ENCODE measurements around the gene ARF1.
"Not testable (repeated sequence)": the region's sequence is repeated elsewhere in the genome, so short reads cannot be mapped to it uniquely, and the experiment has no call there.

Gene ARF1

GRCh38 chr1:228102791-228103620, 20.5 kb downstream of the ARF1 start, which contains the start of gene C1orf35:
Gene C1orf35 (minus strand): TSS chr1:228103325. CDS start chr1:228103227, 98 bp downstream.
- peak; percentile 89 to 92 for DNase-seq (ENCODE audit: low read depth in 2 of 2)

- no peak for DNase-seq (ENCODE audit: low read depth in 2 of 2)
These were observed 22.2 kb downstream of the ARF1 start for GRCh38 chr1:228104526-228105269.

- no peak for DNase-seq (ENCODE audit: low read depth in 2 of 2)
These were observed 22.9 kb downstream of the ARF1 start for GRCh38 chr1:228105270-228105995.

- DNase-seq (ENCODE audit: low read depth in 2 of 2), result no peak
These were observed 23.7 kb downstream of the ARF1 start for GRCh38 chr1:228105996-228106799.

GRCh38 chr1:228106800-228107054, 24.2 kb downstream of the ARF1 start:
- DNase-seq (ENCODE audit: low read depth in 2 of 2), result no peak

GRCh38 chr1:228107636-228108035, 25.1 kb downstream of the ARF1 start:
- no peak for DNase-seq (ENCODE audit: low read depth in 2 of 2)

- DNase-seq (ENCODE audit: low read depth in 2 of 2), result no peak
These were observed 25.7 kb downstream of the ARF1 start for GRCh38 chr1:228108055-228108690.

GRCh38 chr1:228108742-228109072, 26.2 kb downstream of the ARF1 start:
- no peak for DNase-seq (ENCODE audit: low read depth in 2 of 2)

GRCh38 chr1:228109073-228109961, 26.8 kb downstream of the ARF1 start, which contains the start of gene MRPL55:
Gene MRPL55 (minus strand): TSS chr1:228109299. CDS start chr1:228108260, 1,039 bp downstream.
- DNase-seq (ENCODE audit: low read depth in 2 of 2), result peak; percentile 95 to 98

- no peak for DNase-seq (ENCODE audit: low read depth in 2 of 2)
These were observed 27.5 kb downstream of the ARF1 start for GRCh38 chr1:228109962-228110488.

GRCh38 chr1:228110556-228110955, 28.0 kb downstream of the ARF1 start:
- no peak for DNase-seq (ENCODE audit: low read depth in 2 of 2)

GRCh38 chr1:228111315-228111714, 28.8 kb downstream of the ARF1 start:
- DNase-seq (ENCODE audit: low read depth in 2 of 2), result not testable (repeated sequence)

- DNase-seq (ENCODE audit: low read depth in 2 of 2), result no peak
These were observed 29.7 kb downstream of the ARF1 start for GRCh38 chr1:228112167-228112566.

GRCh38 chr1:228112617-228113016, 30.1 kb downstream of the ARF1 start:
- DNase-seq (ENCODE audit: low read depth in 2 of 2), result no peak

GRCh38 chr1:228114827-228115226, 32.3 kb downstream of the ARF1 start:
- no peak for DNase-seq (ENCODE audit: low read depth in 2 of 2)

- no peak for DNase-seq (ENCODE audit: low read depth in 2 of 2)
These were observed 34.8 kb downstream of the ARF1 start for GRCh38 chr1:228117335-228117734.

- DNase-seq (ENCODE audit: low read depth in 2 of 2), result no peak
These were observed 35.5 kb downstream of the ARF1 start for GRCh38 chr1:228118040-228118439.

GRCh38 chr1:228120351-228120750, 37.8 kb downstream of the ARF1 start:
- no peak for DNase-seq (ENCODE audit: low read depth in 2 of 2)

- no peak for DNase-seq (ENCODE audit: low read depth in 2 of 2)
These were observed 38.5 kb downstream of the ARF1 start for GRCh38 chr1:228120857-228121489.

Data from stimulated activated CD4-positive, alpha-beta T cell treated with anti-CD3 and anti-CD28 coated beads, Interleukin-15, amount 100 ng/mL, for 48 hours (primary cell).